GM04504 (cell line): Measurements from ENCODE around the gene VSTM4.

ENCODE experiments used
- DNase-seq: peaks from one replicate; pipeline ENCODE4 v3.0.0-alpha.2; 2012; ENCODE audit warnings: low read depth

Gene VSTM4

DNA sequence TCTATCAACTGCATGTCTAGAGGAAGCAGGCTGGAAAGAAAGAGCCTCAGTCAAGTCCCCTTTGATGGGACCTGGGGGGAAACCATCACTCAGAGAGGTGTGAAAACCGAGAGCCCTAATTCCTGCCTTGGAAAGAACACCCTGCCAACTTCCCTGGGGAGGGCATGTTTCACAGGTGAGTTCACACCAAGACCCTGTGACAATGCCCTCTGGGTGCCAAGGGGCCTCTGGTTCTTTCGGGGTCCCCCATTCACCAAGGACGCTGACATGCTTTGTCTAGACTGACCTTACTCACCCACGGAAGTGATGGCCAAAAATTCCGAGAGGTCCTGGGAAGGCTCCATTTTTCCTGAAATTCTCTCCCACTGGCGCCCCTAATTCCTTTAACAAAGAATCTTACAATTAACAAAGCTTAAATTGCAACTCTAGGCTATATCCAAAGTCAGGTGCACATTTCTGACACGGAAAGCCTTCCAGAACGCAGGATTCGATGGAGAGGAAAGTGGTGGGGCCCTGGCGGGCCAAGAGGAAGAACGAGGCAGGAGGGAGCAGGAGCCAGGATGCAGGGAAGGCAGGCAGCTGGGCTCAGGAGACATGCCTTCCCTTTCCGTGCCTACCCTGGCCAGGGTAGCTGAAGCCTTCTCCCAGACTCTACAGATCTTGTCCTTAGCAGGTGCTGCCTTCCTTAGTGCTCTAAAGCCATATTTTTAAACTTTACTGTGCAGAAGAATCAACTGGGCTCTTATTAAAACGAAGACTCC is 23.7 kb downstream of the VSTM4 start:
- no peak for DNase-seq

DNA sequence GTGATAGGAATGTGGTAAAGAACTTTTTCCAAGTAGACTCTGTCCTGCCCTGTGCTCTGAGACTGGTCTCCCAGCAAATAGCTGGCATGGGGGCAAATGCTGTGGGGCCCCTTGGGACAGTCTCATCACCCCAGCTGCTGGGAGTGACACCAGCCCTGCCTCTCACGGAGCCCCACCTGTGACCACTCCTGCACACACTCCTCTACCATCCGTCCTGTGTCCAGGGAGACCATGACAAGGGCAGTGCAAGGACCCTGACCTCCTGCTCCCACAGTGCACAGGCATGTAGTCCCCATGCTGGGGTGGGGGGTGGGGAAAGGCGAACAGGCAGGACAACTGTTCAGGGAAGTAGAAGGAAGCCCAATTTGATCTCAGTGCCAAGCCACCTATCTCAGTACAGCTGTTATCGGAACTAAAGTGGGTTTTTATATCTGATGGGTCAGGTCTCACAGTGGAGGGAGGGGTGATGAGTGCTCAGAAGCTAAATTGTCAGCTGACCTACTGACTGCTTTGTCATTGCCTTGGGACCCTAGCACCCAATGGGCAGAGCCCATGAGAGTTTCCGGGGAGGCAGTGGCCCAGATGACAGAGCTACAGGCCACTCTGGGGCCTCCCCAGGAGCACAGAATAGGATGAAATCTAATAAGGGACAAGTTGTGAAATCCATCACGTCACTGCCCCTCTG is 24.5 kb downstream of the VSTM4 start:
- no peak for DNase-seq

DNA sequence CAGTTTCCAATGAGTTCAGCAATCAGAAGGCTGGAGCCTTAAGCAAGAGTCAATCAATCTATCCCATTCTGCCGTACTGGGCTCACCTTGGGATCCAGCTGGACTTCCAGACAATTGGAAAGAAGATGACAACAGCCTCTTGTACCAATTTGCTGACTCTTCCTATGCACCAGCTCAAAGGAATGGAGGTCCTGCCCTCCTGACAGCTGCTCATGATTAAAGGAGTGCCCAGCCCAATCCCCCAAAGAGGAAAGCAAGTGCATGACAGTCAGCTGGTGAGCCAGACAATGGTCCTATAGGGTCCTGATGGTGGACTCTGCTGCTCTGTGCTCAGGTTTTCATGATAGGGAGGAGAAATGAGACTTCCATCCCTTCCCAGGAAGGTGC is 25.1 kb downstream of the VSTM4 start:
- DNase-seq, result no peak

DNA sequence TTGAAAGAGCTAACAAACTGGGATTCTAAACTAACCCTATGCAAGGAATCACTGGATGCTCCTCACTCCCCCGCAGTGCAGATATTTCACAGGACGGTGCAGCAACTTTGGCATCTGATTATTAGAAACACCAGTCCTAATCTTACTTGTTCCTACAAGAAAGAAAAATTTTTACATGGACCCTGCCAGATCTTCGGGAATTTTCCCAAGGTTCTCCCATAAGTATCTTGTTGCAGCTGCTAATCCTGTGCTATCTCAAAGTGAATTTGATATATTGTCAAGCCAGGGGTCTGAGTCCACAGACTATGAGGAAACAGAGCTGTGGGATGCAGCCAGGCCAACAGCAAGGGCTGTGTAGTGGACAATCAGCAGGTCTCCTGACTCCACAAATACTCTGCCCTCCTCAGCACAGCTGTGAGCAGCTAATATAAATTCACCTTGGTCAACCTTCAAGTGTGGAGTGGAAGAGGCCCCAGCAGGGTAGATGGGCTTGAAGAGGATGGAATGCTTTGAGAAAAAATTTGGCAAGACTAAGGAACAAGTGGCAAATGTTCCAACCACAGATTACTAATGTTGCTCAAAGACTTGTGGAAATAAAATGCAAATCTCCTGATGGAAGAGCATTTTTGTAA is 25.6 kb downstream of the VSTM4 start:
- DNase-seq, result no peak

DNA sequence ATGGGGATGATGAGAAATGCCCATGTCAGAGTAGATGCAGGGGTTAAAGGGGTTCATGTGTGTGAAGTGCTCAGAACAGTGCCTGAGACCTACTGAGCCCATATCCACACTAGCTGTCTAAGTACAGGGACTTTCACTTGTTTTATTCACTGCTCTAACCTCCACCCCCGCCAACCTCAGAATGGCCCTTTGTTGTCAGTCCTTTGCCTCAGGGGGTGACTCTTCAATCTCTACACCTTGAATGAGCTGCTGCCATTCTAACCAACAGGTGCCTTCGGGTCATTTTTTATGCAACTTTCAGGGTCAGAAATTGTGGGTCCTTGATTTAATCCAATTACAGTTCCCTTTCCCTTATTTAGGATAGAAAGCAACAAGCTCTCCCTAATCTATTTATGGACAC is 26.2 kb downstream of the VSTM4 start:
- no peak for DNase-seq

DNA sequence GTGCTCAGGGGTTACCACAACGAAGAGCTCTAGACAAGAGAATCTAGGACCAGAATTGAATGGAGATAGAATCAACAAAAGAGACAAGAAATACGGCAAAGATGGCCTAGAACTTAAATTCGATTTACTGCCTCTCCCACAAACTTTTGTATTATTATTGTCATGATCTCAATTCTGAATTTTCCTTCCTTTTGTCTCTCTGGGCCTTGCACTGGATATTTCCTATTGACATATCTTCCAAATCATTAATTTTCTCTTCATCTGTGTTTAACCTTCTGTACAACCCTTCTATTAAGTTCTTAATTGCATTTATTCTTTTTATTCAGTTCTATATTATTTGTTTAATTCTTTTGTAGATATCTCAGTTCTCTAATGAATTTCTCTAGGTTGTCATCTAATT is 28.4 kb downstream of the VSTM4 start:
- no peak for DNase-seq

DNA sequence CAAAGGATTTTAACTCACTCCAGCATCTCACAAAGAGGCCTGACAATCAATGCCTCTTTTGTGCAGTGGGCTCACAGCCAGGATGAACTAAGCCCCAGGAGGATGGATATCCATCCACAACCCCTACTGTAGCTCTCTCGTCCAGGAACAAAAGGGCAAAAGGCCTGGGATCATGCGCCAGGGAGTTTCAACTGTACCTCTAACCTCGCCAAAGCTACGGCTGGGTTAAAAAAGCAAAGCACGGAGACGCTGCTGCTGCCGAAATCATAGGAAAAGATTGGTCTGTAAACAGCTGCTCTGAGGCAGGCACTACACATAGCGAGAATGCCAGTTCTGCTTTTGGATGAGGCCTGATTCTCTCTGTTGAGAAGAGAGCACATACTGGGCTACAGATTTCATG is 32.1 kb downstream of the VSTM4 start:
- DNase-seq, result no peak

DNA sequence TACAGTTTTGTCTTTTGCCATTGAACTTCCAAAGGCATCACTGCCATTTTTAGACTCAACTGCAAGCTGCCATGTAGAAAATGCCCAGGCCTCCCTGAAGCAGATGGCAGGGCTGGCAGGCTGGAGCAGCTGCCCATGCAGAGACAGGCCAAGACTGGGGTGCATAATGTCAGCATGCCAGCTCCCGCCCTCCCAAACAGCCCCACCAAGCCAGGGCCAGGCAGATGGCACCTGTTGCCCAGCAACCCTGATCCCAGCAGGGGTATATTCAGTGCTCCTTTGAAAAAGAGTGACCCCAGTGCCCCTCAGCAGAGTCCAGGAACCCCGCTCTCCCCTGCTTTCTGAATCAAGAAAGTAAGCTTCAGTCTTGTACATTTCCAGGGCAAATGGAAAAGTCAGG is 32.6 kb downstream of the VSTM4 start:
- DNase-seq, result no peak

DNA sequence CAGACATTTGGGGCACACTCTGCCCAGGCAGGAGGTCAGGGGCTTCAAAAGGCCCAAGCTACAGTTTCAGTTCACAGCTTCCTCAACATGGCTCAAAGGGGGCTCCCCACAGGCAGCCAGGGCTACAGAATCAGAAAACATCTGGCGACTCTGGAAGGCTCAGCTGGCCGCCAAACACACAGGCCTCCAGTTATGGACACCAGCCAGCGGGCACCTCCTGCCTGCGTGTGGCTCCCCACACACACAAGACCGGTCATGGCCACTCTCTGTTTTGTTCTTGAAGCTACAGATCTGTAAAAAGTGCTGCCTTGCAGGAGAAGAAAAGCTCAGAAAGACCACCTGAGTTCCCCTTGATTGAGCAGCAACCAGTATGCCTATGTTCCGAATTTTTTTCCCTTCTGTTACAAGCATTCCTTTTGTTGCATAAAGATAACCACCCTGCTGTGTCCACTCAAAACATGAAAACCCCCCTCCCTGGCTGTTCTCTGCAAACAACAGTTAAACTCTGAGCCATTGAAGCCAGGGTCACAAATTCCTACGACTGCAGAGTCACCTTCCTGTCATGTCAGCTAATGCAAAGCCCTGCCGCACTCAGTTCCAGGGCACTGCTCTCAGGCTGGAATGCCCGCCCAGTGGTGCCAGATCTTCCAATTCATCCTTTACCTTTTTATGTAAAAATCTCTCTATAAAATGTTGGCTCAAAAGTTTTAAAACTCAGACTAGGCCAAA is 33.6 kb downstream of the VSTM4 start:
- no peak for DNase-seq

DNA sequence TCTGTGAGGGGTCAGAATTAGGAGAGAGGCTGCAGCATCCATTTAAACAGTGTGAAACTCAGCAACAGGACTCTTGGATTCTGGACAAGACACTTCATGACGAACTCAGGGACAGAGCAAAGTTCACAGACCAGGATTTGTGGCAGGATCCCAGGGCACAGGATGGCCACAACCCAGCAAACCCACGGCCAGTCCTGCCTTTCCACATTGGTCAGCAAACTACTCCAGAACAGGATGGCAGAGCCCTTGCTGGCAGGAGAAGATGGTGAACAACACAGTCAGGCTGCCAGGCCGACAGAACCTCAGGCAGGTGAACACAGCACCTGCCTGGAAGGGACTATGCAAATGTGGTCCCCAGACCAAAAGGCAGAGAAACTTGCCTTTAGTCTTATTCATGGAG is 34.4 kb downstream of the VSTM4 start:
- DNase-seq, result no peak

DNA sequence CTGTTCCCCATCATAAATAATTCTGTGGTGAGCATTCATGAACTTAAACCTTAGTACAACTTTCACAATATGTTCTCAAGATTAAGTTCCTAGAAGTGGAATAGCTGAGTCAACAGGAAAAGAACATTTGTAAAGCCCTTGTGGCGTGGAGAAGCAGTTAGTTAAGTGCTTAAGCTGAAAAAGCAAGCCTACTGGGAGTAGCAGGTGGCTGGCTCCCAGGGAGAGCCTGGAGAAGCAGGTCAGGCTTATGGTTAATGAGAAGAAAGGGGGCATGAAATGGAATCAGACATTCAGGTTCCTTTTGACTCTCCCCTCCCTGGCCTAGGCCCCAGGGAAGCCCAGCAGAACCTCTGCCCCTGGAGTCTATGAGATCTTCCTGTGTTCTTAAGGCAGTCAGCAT is 35.3 kb downstream of the VSTM4 start:
- DNase-seq, result no peak

DNA sequence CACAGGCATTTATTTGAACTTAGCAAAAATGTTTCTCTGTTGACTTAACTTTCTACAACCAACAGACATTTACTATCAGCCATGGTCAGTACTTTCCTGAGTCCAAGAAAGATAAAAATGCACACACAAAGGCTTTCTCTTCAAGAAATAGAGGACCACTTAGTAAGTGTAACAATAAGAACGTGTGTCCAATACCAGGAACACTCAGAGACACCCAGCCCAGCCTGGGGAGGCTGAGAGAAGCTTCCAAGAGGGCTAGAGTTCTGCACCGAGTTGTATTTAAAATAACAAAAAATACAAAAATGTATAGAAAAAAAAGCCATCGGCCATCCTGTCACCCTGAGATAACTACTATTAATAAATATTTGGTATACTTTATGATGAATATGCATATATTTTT is 35.8 kb downstream of the VSTM4 start:
- DNase-seq, result no peak

DNA sequence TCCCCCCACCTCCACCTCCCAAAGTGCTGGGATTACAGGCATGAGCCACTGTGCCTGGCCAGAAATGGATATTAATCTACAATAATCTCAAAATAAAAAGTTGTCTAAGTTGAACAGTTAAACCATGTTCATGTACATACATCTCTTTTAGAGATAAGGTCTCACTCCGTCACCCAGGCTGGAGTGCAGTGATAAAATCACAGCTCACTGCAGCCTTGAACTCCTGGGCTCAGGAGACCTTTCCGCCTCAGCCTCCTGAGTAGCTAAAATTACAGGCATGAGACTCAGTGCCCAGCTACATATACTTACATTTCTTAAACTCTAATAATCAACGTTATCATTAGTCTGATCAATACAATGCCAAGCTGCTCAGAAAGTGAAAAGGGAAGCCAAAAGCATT is 36.2 kb downstream of the VSTM4 start:
- DNase-seq, result no peak

DNA sequence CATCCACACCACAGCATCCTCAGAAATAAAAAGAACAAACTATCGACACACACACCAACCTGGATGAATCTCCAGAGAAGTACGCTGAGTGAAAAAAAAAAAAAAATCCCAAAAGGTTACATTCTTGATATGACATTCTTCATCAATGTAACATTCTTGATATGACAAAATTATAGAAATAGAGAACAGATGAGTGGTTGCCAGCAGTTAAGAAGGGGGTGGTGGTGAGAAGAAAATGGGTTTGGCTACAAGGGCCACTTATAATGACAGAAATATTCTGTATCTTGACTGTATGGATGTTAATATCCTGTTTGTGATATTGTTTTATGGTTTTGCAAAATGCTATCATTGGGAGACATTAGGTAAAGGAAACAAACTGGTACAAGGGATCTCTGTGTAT is 36.9 kb downstream of the VSTM4 start:
- no peak for DNase-seq

DNA sequence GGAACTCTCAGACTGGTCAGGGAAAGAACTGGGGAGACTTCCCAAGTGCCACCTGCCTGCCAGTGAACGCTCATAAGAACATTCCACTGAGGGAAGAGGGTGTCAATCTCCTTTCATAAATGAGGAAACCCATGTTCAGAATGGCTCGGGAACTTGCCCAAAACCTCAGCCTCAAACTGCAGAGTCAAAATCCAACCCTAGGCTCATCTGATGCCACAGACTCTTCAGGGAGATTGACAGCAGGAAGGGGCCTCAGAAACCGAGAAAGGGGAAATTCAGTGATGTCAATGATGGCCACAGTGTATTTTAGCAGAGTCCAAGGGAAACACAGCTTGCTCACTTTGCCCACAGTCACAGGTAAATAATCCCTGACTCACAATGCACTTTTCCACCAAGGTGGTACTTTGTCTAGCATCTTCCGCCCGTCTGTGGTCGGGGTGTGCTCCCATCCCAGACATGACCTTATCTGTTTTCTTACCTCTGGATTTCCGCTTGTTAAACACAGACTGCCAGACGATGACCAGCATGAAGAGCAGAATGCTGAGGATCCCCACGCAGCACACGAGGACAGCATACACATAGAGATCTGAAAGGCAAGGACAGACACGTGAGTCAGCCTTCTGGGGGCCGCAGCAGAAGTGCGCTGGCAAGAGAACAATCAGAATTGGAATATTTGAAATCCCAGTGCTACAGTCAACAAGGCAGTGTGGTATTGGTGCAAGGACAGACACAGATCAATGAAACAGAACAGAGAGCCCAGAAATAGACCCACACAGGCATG is 38.4 kb downstream of the VSTM4 start:
- no peak for DNase-seq

DNA sequence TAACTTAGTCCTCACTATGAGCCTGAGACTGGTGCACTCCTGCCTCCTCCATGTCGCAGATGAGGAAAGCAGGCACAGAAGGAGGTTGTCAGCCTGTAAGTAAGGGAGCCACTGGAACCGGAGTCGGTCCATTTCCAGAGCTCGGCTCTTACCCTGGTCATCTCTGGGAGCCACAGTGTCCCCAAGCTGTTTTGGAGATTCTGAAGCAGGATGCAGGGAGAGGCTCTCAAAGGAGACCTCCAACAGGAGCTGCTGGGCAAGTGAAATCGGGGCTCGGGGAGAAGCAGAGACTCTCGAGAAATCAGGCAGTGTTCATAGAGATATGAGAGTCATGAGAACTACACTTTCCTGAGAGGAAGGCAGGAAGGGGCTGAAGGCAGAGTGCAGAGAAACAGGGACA is 39.0 kb downstream of the VSTM4 start:
- no peak for DNase-seq

DNA sequence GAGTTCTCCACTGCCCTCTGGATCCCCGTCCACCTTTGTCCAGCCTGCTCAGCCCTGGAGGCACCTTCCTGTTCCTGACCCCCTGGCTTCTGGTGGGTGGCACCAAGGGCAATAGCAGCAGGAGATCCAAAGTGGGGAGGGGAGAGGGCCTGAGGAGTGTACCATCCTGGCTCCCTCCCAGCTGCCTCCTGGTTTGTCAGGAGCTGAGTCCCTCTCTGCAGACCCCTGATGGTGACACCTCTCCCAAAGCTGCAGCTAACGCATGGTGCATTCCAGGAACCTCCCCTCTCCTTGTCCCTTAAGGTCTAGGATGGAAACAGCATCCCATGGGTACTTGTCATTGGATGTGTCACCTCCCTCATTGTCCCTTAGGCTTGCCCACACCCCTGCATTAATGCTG is 39.6 kb downstream of the VSTM4 start:
- DNase-seq, result no peak

DNA sequence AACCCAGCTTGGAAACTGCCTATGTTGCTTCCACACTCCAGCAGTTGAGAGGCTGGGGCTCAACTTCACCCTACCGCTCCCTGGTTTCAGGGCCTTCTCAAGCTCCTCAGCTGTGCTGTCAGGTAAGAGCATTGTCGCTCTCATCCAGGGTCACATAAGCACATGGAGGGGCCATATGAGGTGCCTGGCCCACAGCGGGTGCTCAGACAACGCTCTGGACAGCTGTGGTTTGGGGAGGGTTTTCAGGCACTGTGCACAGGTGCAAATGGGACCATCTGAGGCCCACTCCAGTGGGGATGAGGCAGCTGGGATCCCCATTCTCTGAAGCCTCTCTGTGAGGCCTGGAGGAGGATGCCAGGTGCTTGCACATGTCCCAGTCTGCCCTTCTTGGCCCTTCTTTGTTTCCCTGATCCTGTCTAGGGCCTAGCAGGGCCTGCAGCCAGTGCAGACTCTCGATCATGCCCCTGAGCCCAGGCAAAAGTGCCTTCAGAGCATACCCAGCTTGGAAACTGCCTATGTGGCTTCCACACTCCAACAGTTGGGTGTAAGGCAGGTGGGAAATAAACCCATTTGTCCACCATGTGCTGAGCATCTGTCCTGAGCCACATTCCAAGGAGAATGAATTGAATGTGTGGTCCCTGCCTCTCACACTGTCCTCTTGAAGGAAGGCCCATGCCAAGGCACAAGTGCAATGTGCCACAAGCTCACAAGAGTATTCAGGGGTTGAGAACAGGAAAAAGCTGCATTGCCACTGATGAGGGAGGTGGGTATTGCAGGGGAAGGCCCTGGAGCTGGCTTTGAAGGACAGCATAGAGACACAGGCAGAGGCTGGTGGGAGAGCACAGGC is 40.3 kb downstream of the VSTM4 start:
- DNase-seq, result no peak

DNA sequence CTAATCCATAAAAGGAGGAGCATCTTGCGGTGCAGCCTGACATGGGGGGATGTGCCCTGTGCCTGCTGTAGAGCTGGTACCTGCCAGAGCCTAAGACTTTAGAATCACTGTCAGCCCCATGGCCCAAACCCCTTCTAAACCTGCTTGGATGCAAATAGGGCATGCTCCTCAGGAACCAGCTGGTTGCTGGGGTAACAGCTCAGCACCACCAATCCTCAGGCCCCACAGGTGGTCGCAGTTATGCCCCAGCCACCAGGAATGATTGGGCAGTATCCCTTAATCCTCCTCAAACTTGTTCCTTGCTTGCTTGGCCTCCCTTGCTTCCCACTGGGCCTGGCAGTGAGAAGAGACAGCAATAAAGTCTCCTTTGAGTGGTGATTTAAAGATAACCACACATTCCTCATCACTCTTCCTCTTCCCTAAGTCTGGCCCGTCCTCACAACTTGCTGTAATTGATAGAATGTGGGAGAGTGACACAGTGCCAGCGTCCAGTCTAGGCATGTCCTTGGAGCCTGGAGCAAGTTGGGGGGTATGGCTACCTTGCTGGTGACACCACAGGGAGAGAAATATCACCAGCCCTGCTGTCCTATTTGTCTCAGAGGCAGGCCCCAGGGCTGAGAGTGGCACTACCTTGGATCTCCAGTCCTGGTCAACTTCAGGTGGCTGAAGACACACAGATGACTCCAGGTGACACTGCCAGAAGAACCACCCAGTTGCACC is 43.0 kb downstream of the VSTM4 start:
- DNase-seq, result no peak

DNA sequence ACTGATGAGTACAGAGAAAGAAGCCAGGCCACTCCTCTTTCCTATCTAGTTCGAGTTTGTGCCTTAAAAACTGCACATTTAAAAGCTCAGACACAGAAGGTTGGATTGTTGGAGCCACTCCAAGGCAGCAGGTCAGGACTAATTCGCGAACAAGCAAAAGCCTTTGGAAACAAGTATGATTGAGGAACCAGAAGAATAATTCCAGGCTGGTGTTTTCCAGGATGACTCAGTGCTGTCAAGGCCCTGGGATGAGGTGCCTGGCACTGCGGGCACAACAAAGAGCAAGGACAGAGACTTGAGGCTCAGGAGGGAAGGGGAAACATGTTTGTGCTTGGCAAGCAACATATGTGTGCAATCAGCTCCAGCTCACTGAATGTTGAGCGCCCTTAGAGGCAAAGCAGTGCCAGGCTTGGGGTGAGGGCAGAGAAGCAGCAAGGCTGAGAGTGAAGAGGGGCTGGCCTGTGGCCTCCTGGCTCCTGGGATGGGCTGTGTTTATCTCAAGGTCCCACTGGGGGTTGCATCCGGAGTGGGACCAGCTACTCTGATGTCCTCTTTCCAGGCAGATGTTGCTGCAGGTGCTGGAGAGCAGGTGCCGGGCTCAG is 44.1 kb downstream of the VSTM4 start:
- DNase-seq, result no peak
